ENCODE data around the gene PIGQ.

The PIGQ gene

DNA sequence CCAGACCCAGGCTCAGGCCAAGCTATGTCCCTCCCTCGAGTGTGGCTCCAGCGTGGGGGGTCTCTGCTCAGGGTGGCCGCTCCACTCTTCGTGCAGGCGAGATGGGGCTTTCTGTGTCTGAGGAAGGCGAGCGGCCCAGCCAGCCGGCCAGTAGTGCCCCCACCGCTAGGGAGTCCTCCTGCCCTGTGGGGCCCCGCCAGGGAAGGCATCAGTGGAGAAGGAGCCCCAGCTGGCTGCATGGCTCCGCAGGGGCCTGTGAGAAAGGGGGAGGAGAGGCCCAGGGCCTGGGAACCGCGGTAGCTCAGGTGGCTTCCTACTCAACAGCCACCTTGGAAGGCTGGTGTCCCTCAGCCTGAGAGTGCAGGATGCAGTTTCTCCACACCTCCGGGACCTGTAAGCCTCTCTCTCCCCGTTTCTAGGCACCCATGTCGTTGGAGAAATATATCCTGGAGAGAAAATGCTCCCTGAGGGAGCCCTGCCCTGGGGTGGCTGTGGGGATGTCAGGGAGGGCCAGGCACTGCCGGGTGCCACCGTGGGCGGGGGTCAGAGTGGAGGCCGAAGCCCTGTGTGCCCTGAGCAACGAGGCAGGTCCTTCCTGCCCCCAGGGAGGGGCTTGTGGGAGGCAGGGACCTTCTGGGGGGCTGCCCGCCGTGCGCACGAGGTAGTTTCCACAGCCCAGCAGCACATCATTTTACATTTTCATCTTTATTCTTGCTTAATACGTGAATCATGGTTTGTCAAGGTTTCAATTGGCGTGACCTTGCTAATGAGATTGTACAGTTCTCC lies 3.3 kb downstream of the PIGQ start:
- DNase-seq: no peak

DNA sequence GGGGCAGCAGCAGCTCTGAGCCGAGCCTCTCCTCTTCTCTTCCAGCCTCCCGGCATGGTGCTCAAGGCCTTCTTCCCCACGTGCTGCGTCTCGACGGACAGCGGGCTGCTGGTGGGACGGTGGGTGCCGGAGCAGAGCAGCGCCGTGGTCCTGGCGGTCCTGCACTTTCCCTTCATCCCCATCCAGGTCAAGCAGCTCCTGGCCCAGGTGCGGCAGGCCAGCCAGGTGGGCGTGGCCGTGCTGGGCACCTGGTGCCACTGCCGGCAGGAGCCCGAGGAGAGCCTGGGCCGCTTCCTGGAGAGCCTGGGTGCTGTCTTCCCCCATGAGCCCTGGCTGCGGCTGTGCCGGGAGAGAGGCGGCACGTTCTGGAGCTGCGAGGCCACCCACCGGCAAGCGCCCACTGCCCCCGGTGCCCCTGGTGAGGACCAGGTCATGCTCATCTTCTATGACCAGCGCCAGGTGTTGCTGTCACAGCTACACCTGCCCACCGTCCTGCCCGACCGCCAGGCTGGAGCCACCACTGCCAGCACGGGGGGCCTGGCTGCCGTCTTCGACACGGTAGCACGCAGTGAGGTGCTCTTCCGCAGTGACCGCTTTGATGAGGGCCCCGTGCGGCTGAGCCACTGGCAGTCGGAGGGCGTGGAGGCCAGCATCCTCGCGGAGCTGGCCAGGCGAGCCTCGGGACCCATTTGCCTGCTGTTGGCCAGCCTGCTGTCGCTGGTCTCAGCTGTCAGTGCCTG lies 4.4 kb downstream of the PIGQ start:
- DNase-seq: no peak

DNA sequence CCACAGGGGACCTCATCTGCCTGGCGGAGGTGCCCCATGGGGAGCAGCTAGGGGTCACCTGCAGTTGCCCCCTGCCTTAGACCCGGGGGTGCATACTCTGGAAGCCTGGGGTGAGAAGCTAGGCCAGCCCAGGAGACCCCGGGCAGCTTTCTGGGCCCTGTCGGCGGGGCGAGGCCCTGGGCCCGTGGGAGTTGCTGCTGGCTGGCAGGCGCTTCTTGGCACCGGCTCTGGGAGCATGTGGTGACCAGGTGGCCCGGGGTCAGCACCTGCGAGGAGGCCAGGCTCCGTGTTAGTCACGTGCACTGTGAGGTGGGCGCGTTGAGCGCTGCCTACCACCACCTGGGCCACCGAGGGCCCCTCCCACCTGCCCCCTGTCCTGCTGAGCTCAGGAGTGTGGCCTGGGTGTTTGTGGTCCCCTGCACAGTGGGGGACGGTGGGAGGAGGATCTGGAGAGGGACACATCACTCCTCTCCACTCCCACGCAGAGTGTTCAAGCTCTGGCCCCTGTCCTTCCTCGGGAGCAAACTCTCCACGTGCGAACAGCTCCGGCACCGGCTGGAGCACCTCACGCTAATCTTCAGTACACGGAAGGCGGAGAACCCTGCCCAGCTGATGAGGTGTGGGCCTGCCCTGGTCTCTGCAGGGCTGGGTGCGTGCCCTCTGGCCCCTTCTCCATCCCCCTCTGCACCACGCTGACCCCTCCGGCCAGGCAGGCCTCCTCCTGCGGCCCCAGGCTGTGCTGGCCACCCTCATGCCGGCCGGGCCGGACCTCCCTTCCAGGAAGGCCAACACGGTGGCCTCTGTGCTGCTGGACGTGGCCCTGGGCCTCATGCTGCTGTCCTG lies 5.8 kb downstream of the PIGQ start:
- DNase-seq: no peak

DNA sequence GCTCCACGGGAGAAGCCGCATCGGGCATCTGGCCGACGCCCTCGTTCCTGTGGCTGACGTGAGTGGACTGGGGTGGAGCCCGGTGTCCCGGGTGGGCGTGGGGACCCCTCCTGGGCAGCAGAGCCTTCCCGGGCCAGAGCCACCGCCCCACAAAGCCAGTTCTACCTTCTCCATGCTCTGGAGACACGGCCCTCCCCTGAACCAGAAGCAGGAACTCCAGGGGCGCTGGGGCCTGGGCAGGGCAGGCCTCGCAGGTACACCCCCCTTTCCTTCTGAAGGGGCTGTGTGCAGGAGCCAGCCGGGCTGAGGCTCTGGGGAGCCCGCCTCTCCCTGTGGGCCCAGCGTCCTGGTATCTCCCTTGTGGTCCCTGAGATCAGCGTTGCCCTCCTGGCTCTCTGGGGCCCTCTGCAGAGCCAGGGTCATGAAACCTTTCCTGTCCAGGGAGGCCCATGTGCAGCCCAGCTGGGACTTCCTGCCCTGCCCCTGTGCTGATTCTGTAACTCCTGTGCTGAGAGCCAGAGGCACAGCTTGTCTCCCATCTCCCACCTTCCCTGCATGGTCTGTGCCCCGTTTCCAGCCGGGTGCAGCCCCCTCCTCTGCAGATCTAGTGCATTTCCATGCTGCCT lies 6.5 kb downstream of the PIGQ start:
- no peak for DNase-seq

DNA sequence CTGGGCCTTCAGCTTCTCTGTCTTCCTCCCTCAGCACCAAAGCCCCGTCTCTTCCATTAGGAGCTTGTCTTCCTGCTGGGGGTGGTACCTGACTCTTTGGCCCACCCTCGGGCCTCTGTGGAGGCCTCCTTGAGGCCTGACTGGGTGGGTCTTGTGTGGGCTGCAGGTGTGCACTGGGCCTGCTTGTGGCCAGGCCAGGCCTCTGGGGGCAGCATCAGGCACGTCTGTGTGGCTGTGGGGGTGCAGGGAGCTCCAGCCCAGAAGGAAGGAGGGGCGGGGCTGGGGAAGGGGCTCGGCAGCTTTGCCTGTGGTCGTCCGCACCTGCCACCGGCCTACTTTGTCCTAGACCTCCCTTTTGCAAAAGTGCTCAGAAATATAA lies 7.0 kb downstream of the PIGQ start:
- DNase-seq: no peak

DNA sequence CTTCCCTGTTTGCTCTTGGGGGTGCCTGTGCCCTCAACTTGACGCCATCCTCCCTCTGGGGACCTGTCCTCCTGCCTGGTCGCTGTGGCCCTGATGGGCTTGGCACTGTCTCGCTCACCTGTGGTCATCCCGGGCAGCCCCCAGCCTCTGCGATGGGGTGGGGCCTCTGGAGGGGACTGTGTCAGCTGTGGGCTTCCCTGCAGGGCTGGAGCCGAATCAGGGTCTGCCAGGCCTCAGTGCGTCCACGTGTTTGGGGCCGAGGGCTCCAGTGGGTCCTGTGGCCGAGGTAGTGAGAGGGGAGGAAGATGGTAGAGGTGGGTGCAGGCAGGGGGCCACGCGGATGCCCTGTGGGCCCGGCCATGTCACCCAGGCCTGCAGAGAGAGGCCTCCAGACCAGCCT lies 8.0 kb downstream of the PIGQ start:
- no peak for DNase-seq

DNA sequence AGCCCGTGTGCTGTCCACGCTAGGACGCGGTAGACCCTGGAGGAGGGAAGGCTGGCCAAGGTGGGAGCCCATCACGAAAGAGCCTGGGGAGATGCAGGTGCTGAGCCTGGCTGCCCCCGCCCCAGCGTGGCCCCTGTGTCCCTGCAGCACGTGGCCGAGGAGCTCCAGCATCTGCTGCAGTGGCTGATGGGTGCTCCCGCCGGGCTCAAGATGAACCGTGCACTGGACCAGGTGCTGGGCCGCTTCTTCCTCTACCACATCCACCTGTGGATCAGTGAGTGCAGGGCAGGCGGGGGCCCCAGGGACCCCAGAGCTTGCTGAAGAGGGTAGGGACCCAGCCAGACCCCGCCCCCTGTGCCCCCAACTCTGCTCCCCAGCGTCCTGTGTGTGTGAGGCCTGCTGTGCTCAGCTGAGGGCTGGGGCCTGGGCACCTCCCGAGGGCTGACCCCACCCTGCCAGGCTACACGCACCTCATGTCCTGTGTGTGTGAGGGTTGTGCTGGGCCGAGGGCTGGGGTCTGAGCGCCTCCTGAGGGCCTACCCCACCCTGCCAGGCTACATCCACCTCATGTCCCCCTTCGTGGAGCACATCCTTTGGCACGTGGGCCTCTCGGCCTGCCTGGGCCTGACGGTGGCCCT lies 8.6 kb downstream of the PIGQ start:
- no peak for DNase-seq

DNA sequence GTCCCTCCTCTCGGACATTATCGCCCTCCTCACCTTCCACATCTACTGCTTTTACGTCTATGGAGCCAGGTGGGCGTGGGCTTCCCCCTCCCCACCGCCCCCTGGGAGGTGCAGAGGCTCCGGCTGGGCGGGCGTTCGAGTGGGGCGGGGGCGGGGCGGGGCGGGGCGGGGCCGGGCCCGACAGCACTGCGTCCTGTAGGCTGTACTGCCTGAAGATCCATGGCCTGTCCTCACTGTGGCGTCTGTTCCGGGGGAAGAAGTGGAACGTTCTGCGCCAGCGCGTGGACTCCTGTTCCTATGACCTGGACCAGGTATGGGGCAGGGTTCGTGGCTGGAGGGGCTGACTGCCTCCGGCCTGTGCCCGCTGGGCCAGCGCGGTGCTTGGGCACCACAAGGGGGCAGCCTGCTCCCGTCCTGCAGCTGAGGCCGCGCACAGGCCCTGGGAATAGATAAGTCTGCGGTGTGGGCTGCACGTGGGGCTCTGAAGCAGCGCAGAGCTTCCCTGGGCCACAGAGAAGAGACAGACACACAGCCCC lies 9.2 kb downstream of the PIGQ start:
- DNase-seq: no peak

DNA sequence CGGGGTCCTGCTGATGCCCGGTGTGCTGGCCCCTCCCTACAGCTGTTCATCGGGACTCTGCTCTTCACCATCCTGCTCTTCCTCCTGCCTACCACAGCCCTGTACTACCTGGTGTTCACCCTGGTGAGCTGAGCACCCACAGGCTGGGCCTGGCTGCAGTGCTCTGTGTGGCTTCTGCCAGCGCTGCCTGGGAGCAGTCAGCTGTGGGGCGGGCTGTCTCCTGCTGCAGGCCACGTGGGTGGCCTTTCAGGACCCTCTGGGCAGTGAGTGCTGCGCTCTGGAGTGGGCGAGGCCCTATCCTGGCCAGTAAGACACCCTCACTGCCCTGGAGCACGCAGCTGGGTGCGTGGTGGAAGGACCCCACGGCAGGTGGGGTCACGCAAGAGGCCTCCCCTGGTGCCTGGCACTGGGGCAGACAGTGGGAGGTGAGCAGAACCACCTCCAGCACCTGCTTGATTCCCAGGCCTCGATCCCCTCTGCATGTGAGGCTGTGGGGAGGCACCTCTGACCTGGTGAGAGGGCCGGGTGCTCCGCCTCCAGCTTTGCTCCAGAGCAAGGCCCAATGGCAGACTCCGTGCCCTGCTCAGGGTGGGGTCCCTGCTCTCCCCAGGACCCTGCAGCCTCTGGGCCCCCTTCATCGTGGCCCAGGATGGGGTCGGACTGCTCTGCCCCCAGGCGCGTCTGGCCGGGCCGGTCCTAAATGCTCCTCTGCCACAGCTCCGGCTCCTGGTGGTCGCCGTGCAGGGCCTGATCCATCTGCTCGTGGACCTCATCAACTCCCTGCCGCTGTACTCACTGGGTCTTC lies 10.6 kb downstream of the PIGQ start:
- no peak for DNase-seq

DNA sequence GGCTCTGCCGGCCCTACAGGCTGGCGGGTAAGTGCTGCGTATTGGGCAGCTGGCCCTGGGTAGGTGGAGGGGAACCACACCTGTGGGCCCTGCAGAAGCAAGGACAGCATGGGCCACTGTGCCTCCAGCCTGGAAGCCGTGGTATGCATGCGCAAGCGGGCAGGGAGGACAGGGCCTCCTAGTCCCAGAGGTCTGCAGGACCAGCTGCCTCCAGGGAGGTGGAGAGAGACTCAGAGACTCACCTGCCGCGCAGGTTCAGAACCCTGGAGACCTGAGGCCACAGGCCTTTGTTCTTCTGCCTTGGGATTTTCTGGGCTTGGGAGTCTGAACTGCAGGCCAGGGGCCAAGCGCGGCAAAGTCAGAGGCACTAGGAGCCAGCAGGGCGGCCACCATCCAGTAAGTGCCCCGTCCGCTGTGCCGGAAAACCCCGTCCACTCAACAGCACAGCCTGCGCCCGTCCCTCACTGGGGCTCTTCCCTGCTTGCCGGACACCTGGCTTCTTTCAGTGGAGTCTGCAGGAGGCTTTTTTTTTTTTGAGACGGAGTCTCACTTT lies 11.3 kb downstream of the PIGQ start:
- DNase-seq: no peak

DNA sequence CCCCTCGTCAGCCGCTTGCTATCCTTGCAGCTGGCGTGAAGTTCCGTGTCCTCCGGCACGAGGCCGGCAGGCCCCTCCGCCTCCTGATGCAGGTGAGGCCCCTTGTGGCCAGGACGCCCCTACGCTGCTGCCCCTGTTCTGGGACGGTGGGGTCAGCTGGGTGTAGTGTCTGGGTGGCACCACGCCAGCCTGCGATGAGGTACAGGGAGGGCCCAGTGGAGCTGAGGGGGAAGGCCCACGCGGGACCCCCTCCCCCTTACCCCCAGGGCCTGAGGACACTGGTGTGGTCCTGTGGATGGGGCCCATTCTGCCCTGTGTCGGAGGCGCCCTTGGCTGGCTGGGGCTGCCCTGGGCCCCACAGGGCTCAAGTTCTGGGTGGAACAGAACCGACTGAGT lies 12.4 kb downstream of the PIGQ start:
- no peak for DNase-seq

DNA sequence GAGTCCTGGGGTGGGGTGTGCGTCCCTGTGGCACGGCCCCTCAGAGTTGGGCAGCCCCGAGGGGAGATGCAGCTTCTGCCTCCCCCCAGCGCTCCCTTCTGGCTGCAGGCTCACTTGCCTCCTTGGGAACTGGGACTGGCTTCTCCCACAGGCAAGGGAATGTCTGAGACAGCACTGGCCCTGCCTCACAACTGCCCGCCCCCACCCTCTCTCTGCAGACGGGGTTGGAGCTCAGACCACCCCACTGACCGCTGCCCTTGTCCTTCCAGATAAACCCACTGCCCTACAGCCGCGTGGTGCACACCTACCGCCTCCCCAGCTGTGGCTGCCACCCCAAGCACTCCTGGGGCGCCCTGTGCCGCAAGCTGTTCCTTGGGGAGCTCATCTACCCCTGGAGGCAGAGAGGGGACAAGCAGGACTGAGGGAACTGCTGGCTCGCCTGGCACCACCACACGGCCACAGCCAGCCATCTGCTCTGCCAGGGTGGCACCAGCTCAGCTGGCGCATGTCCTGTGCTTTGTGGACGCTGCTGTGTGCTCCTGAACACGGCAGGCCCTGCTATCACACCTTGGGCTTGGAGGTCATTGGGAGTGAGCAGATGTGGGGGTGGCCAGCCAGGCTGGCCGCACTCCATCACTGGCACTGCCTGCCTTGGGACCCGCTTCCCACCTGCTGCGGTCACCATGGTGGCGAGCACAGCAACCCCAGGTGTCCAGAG lies 13.0 kb downstream of the PIGQ start:
- DNase-seq: no peak

DNA sequence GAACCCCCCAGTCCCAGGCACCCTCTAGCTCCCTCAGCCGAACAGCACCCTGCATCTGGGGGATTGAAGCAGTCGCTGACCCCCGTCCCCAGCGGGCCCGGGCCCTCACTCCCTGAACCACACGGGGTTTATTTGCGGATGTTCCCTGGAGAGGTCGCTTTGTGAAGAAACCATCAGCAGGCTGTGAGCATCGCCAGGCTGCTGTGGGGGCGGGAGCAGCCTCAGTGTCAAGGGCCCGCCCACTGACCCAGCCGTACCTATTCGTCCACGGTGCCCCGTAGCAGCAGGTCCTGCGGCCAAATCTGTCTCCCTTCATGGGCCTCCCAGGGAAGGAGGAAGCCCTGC lies 13.7 kb downstream of the PIGQ start:
- DNase-seq: no peak

DNA sequence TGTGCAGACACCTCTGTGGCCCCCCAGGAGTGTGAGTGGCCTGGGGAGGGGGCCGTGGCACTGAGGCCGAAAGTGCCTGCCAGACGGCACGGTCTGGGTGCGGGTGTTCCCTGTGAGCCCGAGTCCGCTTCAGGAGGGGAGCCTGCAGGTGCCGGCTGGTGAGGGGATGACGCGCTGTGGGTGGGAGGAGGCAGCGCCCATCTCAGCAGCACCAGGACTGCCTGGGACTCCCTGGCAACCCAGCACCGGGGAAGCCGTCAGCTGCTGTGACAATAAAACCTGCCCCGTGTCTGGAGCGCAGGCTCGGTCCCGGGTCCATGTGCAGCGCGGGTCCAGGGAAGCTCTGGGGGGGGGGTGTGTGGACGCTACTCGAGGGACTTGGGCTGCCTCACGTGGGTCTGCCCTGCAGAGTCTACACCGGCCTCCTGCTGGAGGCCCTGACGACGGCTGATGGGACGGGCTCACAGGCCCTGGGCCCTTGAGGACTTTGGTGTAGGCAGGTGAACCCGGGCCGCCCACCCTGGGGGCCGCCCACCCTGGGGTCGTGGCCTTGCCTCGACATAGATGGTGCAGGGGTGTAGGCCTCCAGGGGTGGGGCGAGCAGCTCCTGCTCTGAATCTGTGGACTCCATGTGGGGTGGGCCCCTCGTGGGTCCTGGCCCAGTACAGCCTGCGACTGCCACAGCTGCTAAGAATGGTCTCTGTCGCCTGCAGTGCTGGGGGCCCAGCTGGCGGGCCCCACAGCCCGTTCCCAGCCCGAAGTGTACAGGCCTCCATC lies 14.2 kb downstream of the PIGQ start:
- no peak for DNase-seq

DNA sequence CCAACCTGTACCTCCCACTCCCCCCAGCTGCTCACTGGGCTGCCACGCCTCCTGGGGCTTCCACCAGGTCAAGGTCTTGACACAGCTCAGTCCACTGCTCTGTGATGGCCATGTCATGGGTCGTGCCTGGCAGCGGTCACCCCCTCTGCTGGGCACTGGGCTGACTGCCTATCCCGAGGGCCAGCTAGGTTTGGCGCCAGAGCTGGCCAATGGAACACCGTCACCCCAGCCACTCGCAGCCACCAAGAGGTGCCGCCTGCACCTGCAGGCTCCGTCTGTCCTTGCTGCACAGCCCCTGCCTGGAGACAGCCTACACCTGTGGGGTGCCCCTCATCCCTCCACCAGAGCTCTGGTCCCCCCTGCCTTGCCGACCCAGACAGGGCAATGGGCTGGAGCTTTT lies 15.6 kb downstream of the PIGQ start:
- no peak for DNase-seq

DNA sequence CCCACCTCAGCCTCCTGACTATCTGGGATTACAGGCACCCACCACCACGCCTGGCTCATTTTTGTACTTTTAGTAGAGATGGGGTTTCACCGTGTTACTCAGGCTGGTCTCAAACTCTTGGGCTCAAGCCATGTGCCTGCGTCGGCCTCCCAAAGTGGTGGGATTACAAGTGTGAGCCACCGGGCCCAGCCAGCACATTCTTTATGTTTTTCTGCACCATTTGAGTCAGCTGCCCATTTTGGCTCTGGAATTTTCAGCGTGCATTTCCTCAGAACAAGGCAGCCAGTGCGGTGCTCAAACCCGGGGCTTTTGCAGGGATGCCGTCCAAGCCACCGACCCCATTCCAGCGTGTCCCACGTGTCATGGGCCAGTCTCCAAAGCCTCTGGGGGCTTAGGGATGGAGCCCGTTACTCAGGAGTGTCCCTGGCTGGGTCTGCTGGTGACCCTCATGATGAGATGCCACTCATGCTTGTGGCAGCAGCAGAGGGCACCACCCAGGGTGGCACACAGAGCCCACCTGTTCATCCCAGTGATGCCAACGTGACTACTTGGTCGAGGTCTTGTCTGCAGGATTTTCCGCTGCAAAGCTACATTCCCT lies 16.4 kb downstream of the PIGQ start:
- no peak for DNase-seq

DNA sequence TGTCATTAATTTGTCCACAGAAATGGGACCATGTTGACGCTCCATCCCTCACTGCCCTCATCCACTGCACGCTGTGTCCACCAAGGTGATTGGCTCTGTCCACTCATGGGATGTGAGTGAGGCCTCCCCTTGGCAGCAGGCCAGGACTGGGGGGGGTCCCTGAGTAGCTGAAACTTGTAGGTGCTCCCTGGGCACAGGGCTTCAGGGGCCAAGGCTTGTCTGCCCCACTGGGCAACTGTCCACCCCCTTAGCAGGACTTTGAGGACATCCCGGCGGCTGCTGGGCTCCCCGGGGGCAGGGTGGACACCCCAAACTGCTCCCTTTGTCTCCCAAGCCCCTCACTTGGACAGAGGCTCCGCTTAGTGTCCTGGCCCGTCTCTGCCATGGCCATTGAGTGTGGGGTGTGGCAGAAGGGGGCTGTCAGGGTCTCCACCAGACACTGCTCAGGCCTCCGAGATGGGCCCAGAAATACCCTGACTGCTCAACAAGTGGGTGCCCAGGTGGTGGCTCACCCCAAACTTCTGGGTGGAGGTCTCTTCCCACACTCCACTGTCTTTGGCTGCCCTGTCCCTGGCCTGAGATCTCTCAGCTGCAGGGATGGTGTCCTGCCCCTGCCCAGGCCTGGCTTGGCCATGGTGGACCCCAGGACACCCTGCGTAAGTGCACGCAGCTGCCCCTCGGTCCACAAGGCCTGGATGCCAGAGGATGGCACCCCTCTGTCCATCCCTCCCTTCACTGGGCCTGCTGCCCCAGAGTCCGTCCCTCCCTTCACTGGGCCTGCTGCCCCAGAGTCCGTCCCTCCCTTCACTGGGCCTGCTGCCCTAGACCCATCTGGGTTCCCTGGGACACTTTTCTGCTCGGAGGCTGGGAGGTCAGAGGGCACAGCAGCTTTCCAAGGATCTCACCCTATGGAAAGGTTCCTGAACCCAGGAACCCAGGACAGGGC lies 17.1 kb downstream of the PIGQ start:
- no peak for DNase-seq

DNA sequence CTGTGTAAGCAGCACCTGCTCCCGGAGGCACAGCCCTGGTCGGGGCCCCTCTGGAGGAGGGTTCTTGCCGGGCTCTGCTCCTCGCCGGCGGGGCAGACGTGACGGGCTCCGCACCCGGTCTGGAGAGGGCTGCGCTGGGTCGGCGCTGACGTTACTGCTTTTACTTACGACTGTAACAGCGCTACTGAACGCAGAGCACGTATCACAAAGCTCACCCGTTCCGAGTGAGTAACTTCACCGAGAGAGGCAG lies 18.8 kb downstream of the PIGQ start:
- no peak for DNase-seq
